HG03439 (cell line): ENCODE measurements around the gene TSPAN15.
A peak's percentile ranks its signal among the peaks of the same experiment; 100 is the strongest.

Source experiments
- ATAC-seq: cut with Tn5 transposase; IDR thresholded peaks from one replicate; pipeline ENCODE4 v1.9.1; 2021; ENCODE audit warnings: mild to moderate bottlenecking, moderate library complexity; ENCODE audit not compliant: unreplicated experiment

Gene TSPAN15

DNA sequence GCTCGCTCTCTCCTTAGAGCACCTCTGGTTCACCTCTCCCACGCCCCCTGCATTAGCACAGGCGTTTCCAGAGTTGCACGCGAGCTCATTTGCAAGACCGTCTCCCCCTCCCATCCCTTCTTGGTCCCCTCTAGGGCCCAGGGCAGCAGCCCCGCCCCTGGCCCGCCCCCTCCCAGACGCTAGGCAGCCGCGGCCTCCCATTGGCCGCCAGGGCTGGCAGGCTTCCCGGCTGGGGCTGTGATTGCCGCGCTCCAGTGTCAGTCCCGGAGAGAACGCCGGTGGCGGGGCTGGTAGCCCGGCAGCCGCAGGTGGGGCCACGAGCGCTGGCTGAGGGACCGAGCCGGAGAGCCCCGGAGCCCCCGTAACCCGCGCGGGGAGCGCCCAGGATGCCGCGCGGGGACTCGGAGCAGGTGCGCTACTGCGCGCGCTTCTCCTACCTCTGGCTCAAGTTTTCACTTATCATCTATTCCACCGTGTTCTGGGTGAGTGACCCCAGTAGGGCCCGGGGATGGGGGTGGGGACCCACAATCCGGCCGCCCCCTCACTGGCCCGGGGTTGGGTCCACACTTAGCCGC lies at the start of gene TSPAN15:
Gene TSPAN15 (plus strand): TSS at position 257 of the 575 bp plus-strand sequence. CDS start 130 bp downstream, at position 387.
- ATAC-seq: peak; percentile 79

DNA sequence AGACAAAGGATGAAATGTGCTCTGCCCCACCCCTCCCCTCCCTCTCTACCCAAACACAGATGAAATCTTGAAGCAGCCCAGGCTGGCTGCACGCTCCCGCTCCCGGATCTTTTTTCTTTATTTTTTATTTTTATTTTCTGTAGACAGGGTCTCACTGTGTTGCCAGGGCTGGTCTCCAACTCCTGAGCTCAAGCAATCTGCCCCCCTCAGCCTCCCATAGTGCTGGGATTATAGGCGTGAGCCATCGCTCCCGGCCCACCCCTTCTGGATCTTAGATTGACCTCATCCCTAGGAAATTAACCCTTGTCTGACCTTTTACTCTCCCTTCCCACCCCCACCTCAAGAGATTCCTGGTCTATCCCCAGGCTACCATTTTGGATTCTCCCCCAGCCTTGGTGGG lies 48.9 kb upstream of the TSPAN15 start:
- ATAC-seq: no peak

DNA sequence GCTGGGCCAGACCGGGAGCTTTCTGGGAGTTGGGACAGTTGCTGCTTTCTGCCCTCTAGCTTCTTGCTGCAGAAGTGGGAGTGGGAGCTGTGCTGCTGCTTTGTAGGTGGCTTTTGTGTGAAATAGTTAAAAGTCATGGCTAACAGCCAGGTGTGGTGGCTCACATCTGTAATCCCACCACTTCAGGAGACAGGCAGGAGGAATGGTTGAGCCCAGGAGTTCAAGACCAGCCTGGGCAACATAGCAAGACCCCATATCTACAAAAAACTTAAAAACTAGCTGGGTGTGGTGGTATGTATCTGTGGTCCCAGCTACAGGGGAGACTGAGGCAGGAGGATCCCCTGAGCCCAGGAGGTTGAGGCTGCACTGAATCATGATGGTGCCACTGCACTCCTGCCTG lies 48.2 kb upstream of the TSPAN15 start:
- no peak for ATAC-seq

DNA sequence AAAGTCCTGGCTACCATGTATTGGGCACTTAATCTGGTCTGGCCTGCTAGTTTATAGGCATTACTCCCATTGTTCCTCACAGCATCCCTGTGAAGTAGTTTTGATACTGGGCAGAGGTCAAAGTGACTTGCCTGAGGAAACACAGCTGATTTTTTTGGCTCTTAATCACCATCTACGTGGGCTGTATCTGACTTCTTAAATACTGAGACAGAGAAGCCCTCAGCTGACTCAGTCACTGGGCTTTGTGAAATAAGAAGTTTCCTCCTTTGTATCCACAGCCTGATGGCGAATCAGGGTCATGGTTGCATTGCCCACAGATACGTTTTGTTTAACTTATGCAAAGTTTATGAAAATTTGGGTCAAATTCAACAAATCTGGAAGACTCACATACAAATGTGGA lies 47.7 kb upstream of the TSPAN15 start:
- ATAC-seq: no peak

DNA sequence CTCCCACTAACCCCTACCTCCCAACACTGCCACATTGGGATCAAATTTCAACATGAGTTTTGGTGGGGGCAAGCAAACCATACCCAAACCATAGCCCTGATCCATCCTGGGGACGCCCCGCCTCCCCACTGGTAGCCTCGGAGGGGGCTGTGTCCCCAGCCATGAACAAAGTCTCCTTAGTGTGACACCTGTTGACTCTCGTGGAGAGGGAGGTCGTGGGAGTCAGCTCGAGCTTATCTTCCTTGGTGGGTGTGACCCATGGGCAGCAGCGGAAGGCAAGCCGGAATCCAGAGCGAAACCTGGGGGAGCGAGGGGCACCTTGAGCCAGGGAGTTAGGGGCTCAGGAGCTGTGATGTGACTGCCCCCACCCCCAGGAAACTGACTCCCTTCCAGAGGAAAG lies 46.5 kb upstream of the TSPAN15 start:
- no peak for ATAC-seq

DNA sequence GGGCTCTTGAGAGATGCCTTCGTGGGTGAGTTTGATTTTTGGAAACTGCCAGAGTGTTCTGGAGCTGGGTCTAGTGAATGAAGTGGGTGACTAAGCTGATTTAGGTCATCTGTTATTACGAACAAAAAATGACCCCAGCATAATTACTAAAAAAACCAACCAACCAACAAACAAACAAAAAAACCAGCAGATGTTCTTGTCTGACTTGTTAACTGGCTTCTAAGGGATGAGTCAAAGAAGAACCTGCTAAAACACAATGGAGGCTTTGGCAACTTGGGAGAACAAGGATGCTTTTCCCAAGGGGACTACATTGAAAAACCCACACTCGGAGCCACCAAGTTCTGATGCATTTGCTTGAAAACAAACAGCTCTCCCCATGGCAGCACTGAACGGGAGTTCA lies 46.0 kb upstream of the TSPAN15 start:
- no peak for ATAC-seq

DNA sequence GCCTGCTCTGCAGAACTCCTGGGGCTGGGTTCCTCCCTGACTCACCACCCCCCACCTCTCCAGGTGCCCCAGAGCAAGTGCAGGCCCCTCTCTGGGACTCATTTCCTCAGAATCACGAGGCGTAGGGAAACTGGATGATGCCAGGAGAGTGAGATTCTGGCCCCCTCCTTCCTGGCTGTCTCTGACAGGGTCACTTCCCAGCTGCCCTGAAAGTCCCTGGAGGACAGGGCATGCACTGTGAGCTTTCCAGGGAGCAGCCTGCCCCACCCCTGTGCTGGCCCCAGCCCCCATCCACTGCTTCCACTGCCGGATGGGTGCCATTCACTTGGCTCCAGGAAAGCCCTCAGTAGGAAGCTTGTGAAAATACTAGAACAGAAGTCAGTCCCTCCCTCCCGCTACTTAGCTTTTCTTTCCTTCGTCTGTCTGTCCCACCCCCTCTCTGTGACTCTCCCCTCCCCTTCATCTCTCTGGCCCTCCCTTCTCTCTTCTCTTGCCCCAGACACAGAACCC lies 44.9 kb upstream of the TSPAN15 start:
- no peak for ATAC-seq

DNA sequence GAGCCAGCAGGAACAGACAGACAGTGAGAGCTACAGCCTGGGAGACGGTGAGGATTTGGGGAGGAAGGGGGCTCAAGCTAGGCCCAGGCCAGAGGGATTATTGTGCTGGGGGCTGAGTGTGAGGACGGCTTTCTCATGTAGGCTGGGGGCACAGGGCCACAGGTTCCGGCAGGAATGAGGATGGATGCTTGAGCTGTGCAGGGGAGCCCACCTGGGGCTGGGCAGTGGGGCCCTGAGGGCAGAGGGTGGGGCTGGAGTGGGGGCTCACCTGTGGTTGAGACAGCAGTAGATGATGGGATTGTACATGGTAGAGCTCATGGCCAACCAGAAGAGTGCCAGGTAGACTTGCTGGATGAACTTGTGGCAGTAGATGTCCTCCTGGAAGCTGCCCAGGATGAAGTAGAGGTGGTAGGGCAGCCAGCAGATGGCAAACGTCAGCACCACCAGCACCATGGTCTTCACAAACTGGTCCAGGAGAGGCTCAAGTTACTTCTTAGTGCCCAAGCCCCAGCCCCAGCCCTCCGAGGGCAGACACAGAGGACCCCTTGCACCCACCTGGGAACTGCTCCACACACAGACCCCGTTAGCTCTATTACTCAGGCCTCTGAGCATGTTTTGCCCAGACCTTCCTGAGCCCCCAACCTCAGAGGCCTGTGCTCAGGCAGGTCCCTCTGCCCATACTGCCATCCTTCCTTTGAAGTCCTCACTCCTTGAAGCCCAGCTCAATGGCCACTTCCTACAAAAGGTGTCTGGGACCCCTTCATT lies 44.3 kb upstream of the TSPAN15 start:
- no peak for ATAC-seq

DNA sequence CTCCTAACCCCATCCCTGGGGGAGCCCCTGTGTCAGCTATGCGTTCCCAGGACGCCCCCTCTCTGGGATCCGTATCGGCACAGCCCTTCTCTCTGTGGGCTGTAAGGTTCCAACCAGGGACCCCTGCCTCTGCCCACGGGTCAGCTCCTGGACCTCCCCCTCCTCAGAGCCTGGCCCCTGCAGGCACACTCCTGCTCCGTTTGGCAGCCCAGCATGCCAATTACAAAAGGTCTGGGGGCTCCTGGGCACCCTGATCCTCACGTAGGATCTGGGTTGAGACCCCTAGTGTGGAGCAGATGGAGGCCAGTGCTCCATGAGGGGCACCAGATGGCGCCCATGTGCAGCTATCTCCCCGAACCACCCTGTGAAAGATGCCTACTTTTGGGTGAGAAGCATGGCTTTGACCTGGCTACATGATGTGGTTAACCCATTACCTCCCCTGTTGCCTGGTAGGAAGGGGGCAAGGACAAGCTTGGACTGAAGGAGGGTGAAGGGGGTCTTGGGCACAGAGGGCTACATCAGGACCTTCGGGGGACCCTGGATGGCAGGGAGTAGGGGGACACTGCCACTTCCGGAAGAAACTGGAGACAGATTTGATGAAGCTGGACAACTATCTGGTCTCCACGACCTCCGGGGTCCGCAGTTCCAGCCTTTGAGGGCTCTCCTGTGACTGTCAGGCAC lies 43.5 kb upstream of the TSPAN15 start:
- ATAC-seq: no peak

DNA sequence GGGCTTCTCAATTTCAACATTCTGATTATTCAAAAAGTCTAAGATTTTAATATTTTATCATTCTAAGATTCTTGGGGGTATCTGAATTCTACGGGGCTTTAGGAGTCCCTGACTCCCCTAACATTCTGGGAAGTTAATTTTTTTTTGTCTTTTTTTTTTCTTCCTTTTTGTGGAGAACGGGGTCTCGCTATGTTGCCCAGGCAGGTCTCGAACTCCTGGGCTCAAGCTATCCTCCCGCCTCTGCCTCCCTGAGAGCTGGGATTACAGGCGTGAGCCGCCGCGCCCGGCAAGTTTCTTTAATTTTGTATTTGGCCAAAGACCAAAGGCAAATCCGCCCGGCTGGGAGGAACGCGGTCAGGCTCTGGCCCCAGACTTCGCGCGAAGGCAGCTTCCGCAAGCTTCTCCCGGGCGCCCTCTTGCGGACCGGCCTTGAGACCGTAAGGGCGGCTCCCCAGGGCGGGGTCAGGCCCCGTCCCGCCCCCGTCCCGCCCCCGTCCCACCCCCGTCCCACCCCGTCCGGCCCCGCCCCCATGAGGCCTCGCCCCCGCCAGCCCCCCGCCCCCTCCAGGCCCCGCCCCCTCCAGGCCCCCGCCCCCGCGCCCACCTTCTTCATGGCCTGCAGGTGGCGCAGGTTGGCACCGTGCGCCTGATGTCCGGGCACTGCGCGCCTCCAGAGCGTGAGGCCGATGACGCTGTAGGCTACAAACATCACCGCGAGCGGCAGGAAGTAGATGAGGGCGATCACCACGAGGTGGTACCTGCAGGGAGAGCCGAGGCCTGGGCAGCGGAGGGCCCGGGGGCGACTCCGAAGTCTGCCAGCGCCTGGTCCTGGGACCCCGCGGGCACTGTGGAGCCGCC lies 42.7 kb upstream of the TSPAN15 start:
- peak; percentile 82 for ATAC-seq

DNA sequence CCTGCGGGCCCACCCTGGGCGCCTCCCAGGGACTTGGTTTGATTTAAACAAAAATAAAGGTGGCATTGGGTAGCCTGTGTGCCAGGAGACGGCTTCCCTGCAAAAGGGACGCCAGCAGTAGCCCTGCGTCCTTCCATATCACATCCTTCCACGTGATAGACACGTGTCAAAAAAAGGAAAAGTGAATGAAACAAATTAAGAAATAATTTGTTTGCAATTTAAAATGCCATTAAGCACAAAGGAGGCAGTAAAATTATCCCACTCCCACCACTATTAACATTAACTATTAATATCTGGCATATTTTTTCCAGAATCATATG lies 42.1 kb upstream of the TSPAN15 start:
- ATAC-seq: no peak

DNA sequence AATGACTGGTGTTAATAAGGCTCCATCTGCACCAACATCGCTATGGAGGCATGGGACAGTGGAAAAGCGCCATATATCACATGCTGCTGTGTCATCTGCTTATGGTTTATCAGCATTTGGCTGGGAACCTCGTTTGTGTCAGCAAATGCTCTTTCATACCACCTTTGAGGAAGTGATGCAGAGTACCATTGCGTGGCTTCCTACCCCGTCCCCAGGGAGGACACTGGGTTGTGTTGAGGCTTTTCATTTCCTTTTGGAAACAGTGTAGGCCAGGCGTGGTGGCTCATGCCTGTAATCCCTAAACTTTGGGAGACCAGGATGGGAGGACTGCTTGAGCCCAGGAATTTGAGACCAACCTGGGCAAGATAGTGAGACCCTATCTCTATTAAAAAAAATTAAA lies 41.3 kb upstream of the TSPAN15 start:
- ATAC-seq: no peak

DNA sequence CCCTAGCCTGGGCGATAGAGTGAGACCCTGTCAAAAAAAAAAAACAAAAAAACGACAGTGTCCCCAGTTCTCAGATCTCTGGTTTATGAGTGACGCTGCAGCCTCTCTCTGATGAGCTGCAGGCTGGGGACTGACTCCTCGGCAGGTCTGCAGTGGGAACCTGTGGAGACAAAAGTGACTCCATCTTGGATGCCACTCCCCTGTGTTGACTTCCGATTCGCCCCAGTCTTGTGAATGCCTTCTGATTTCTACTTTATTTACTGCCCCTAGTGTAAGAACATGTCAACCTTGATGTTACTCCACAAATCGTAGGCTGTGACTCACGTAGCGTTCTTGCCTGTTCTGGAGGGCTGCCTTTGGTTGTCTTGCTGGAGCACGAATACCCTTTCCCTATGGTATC lies 40.8 kb upstream of the TSPAN15 start:
- no peak for ATAC-seq

DNA sequence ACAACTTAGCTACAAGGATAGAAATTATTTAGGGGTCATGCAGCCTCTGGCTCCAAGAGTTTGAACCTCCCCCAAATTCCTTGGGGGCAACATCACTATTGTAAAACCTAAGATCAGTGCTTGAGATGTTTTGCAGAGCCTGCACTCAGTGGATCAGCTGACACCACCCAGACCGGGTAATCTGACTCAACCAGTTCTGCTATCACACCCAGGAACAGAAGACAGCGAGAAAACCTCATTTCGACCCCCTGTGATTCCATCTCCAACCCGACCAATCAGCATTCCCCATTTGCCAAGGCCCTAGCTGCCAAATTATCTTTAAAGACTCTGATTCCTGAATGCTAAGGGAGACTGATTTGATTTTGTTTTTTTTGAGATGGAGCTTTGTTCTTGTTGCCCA lies 39.8 kb upstream of the TSPAN15 start:
- ATAC-seq: no peak

DNA sequence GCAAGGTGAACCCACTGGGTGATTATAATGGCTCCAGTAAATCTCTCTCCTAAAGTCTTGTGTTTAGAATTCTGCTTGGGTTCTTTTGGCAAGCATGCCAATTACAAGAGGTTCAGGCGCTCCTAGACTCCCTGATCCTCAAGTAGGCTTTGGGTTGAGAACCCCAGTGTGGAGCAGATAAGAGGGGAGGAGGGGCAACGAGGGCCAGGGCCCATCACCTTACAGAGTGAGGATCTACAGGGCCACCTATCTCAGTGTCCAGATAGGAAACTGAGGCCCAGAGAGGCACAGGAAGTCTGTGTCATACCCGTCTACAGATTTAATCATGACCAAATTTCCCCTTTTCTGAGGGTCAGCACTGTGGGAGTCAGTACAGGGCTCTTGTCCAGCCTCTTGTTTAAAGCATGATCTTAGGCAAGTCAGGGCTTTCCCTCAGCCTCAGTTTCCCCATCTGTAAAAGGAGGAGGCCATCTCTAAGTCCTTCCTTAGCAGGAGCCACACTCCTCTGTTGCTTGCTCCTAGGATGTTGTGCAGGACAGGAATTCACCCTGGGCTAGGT lies 39.0 kb upstream of the TSPAN15 start:
- no peak for ATAC-seq

DNA sequence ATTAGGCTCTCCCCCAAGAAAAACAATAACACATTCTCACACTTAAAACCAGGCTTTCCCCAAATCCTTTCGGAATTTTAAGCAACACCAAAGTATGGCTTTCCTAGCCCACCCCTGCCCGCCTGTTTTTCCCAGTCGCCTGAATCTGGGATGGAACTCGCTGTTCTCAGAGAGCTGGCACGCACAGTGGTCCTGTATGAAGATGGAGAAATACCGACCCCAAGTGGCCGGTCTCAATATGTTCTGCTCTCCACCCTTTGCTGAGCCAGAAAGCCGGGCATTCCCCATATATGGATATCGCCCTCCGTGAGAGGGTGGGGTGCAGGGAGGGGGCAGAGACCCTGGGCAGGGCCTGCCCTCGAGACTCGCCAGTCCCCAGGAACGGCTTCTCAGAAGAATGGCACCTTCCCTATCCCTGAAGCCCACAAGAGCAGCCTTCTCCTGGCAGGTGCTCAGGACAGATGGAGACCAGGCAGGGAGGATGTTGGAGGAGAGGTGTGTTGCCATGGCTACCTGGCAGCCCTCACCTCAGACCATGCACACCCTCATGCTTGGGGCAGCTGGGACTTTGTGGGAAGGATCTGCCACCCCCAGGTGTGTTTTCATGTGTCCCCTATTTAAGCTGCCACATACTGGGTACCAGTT lies 37.9 kb upstream of the TSPAN15 start:
- ATAC-seq: no peak

DNA sequence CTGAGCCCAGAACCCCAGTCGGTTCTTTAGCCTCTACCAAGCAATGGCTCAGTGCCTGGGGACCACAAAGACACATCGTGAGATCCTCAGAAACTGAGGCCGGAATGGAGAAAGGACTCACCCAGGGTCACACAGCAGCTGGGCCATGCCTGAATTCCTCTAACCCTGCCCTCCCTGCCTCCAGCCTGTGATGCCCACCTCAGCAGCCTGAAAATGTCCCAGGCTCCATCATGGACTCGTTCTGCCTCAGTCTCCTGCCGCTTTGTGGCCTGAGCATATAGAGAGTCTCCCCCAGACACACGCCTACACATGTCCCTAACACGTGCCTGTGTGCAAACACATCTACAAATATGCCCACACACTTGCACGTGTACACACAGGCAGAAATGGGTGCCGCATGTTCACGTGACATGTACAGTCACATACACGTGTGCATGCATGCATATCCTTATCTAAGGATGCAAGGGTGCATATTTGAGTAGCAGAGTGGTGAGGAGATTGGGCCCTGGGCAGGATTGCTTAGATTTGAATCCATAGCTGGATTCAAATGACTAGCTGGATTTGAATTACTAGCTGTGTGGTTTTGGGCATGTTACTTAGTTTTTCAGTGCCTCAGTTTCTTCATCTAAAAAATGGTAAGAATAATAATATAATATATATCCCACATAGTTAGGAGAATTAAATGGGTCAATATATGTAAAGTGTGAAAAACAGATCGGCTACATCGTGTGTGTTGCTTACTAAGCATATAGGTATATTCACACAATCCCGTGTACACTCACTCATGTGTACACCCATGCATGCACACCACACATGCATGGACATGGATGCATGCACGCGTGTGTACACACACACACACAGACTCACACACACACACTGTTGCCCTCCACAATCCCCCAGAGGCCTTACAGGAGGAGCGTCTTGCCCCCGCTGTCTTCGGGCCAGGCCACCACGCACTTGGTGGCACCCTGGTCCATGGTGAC lies 36.9 kb upstream of the TSPAN15 start:
- no peak for ATAC-seq

DNA sequence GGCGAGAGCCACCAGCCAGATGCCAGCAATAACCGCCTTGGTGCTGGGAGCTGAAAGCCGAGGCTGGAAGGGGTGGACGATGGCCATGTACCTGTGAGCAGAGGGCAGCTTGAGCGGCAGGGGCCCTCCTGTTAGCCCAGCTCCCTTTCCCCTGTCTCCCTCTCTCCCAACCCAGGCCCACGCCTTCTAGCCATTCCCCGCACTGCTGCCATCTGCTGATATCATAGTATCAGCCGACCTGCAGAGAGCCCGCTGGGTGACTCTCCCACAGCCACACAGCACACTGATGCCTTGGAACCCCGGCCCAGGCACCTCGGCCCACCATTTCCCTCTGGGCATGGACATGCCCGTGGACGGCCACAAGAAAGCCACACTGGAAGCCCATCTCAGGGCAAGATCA lies 36.2 kb upstream of the TSPAN15 start:
- ATAC-seq: no peak

DNA sequence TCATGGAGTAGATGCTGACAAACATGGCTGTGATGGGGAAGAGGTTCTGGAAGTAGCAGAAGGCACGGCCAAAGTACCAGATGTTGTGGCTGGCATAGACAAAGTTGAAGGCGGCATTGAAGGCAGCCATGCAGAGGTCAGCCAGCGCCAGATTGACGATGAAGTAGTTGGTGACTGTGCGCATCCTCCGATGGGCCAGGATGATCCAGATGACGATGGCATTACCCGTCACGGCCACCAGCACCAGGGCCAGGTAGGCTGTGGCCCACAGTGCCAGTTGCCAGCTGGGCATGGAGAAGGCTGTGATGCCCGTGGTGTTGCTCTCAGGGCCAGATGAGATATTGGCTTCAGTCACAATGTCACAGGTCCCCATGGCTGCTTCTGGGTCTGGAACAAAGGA lies 35.3 kb upstream of the TSPAN15 start:
- ATAC-seq: no peak
